HK-2 (cell line): ENCODE data around the gene TIMM23.

Experiments used
- DNase-seq: peaks from one replicate; pipeline ENCODE4 v3.0.0-alpha.2; 2018; ENCODE audit not compliant: unreplicated experiment

Gene TIMM23

GRCh38 chr10:46052057-46052790 is 79.9 kb downstream of the TIMM23 start:
- DNase-seq: no peak

- no peak for DNase-seq
These were observed 80.6 kb downstream of the TIMM23 start for GRCh38 chr10:46052791-46053375.
